ENCODE measurements around the gene SLC2A11.
"Not testable (repeated sequence)": the region's sequence is repeated elsewhere in the genome, so short reads cannot be mapped to it uniquely, and the experiment has no call there.

Gene SLC2A11

DNA sequence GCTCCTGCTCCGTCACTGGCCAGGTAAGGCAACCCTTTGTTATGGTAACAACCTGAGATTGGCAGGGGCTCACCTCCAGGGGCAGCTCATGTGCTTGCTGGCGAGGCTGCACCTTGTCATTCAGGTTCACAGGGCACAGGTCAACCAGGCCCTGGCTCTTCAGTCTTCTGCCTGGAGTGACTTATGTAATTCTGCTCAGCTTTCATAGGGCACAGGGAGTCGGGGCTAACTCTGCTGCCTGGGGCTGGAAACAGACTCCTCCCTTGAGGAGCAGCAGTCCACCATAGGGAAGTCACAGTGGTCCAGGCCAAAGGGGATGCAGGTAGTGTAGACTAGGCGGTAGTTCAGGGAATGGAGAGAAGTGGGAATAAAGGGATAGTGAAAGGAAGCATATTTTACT lies 35.0 kb downstream of the SLC2A11 start:
- no peak for DNase-seq

GRCh38 chr22:23893121-23893944 lies 35.7 kb downstream of the SLC2A11 start:
- DNase-seq: no peak

GRCh38 chr22:23893945-23894709 lies 36.5 kb downstream of the SLC2A11 start, which contains the start of gene MIF:
Gene MIF, plus strand, starts transcription at chr22:23894383. Its CDS starts 92 bp downstream, at chr22:23894475.
- peak; percentile 94 for DNase-seq

DNA sequence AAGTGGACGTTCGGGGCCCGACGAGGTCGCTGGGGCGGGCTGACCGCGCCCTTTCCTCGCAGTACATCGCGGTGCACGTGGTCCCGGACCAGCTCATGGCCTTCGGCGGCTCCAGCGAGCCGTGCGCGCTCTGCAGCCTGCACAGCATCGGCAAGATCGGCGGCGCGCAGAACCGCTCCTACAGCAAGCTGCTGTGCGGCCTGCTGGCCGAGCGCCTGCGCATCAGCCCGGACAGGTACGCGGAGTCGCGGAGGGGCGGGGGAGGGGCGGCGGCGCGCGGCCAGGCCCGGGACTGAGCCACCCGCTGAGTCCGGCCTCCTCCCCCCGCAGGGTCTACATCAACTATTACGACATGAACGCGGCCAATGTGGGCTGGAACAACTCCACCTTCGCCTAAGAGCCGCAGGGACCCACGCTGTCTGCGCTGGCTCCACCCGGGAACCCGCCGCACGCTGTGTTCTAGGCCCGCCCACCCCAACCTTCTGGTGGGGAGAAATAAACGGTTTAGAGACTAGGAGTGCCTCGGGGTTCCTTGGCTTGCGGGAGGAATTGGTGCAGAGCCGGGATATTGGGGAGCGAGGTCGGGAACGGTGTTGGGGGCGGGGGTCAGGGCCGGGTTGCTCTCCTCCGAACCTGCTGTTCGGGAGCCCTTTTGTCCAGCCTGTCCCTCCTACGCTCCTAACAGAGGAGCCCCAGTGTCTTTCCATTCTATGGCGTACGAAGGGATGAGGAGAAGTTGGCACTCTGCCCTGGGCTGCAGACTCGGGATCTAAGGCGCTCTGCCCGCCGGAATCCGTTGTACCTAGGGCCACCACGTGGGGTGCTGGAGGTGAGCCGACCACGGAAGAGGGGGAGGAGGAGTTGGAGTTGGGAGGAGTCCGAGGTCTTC lies 37.3 kb downstream of the SLC2A11 start:
- DNase-seq: peak; percentile 66

DNA sequence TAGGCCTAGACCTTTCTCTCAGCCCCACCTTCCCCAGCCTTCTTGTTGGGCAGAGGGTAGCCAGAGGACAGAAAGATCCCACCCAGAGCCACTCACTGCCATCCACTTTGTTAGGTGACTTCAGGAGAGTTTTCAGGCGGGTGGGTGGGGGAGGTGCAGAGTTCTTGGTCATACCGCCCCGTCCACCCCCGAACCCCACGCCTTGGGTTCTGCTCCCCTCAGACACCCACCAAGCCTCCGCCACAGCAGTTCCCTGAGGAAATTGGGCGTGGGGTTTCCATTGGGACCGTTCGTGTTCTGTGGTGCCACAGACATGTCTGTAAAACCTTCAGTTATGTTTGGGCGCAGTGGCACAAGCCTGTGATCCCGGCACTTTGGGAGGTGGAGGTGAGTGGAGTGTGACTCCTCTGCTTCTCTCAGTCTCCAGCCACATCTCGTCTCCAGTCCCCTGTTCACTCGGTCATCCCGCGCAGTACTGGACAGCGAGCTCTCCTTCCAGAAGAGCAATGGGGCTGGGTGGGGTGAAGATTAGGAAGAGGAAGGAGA lies 38.0 kb downstream of the SLC2A11 start:
- DNase-seq: no peak

- no peak for DNase-seq
Observed at GRCh38 chr22:23896166-23896522, 38.5 kb downstream of the SLC2A11 start.

- DNase-seq: no peak
Observed at GRCh38 chr22:23896523-23897186, 39.0 kb downstream of the SLC2A11 start.

DNA sequence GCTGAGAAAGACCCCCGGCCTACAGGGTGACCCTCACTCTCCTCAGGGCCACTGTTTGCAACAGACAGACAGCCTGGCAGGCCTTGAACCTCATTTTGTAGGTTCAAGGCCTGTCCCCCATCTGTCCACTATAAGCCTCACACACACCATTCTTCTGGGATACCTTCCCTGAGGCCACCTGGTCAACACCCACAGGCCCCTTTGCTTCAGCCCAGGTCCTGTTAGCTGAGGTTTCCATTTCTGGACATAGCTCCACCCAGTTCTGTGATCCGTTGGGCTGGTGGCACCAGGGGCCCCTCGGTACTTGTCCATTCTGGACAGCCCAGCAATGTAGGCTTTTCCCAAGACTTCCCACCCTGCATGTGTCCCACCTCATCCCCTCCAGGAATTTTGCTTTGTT lies 39.6 kb downstream of the SLC2A11 start:
- DNase-seq: no peak

DNA sequence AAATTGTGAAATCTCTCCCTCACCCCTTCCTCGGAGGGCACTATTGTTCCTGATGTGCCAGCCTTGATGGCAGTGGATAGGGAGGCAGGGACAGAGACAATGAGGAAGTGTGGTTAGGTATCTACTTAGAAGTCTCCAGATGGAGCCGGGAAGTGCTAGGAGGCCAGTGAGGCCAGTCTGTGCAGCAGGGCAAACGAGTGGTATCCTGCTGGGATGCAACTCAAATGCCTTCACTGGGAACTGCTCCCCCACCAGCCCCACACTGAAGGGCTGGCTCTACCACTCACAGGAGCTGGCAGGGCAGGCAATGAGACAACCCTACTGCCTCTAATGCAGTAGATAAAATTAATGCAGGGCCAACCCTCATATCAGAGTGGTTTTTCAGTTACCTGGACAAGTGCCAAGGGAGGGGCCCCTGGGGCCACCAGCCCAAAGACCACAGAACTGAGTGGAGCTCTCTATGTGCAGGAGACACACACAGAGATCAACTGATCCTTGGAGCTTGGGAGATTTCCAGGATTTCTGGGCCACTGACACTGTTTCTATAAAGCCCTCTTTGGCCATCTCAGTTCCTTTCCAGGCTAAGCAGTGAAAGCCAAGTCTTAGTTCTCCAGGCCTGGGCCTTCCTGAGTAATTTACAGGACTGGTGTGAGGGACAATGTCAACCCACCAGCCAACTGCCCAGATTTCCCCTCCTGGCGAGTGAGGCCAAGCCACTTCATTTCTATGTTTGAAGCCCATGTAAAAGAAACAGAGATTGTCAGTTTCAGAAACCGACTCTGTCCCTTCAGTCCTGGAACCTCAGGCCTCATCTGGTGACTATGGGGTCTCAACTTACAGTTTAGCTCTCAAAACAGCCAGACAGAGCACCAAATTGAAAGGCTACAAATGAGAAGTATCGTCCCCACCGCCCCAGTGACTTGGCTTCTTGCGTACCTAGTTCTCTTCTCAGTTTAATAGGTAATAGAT lies 40.6 kb downstream of the SLC2A11 start:
- no peak for DNase-seq

GRCh38 chr22:23899042-23899745 lies 41.5 kb downstream of the SLC2A11 start:
- DNase-seq: no peak

- not testable (repeated sequence) for DNase-seq
Observed at GRCh38 chr22:23900227-23900626, 42.6 kb downstream of the SLC2A11 start.

- DNase-seq: no peak
Observed at GRCh38 chr22:23901600-23901999, 43.9 kb downstream of the SLC2A11 start.

GRCh38 chr22:23903328-23903971 lies 45.8 kb downstream of the SLC2A11 start:
- DNase-seq: no peak

DNA sequence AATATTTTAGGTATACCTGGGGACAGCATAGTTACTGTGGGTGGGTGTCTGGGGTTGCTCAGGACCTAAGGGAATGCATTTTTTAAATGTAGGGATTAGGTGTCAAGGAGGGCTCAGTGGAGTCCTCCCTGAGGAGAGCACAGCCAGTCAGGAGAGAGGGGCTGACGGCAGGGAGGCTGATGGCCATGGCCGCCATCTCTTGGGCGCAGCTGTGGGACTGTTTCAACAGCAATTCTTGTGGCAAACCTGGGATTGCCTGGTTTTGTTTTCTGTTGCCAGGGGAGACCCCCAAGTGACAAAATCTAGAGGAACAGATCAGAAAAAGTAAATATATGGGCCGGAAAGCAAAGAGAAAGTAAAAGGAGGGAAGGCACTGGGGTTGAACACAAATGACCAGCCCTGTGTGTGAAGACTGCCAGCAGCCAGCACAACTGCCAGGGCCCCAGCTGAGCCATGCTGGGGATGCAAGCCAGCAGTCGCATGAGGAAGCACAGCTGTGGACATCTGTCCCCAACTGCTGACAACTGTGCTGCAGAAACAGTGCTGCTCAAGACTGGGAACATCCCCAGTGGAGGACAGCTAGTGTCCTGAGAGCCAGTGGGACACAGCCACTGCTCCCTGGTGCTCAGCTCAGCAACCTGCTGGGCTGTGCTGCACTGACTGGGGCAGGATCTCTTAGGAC lies 47.0 kb downstream of the SLC2A11 start:
- no peak for DNase-seq

- no peak for DNase-seq
Observed at GRCh38 chr22:23906641-23907040, 49.0 kb downstream of the SLC2A11 start.

DNA sequence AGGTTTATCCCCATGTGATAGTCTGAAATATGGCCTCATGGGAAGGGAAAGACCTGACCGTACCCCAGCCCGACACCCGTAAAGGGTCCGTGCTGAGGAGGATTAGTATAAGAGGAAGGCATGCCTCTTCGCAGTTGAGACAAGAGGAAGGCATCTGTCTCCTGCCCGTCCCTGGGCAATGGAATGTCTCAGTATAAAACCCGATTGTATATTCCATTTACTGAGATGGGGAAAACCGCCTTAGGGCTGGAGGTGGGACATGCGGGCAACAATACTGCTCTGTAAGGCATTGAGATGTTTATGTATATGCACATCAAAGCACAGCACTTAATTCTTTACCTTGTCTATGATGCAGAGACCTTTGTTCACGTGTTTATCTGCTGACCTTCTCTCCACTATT lies 49.7 kb downstream of the SLC2A11 start:
- DNase-seq: not testable (repeated sequence)

DNA sequence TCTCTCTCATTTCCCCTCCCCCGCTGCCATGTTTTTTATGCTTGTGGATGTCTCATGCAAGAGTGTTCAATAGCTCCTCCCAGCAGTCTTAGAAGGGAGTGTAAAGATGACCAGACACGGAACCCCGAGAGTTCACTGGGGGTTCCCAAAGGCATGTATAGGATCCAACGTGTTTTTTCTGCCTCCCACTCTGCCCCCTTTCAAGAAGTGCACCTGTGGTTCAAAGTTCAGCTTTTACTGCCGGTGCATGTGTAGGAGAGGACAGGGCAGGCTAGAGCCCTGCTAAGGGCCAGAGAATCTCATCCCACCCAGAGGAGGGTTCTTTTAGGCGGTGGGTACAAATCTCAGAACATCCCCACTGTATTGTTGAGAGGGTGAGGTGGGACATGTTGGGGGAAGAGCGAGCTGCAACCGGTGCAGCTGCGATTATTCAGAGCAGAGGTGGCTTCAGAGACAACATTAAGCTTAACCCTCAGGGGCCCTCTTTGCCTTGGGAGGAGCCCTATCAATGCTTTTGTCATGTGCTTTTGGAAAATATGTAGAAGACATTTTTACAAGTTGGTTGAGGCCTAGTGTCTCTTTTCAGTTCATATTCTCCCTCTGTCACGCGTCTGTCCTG lies 51.0 kb downstream of the SLC2A11 start:
- DNase-seq: no peak

- DNase-seq: no peak
Observed at GRCh38 chr22:23909296-23909898, 51.7 kb downstream of the SLC2A11 start.
